HCT116 (cell line): Measurements from ENCODE around the gene SAP30L. TPM values are rescaled to one million over a fixed set of nuclear protein-coding genes. Genes with fewer than 3 reads are reported as not detected.

Source experiments
- ATAC-seq: fragments of 200-7000 bp; cut with Tn5 transposase; 2 replicates; pipeline ENCODE4 v1.9.1; 2020; ENCODE audit warnings: mild to moderate bottlenecking, moderate library complexity
- BruUV-seq: library from RNA; stranded (reverse); fragments of 400-500 nt; replicated peaks from 2 replicates; lab custom pipeline; 2021; lab: Mats Ljungman, UMichigan
- CTCF ChIA-PET: fragments of 300-600 bp; sonication (Branson Sonifier 250); formaldehyde crosslinking; loops from one replicate; lab custom pipeline; 2021; ENCODE audit warnings: antibody characterized with exemption; lab: Charles Lee
- POLR2A ChIA-PET: fragments of 300-600, 350-600 bp; sonication (Branson Sonifier 250); formaldehyde crosslinking; loops from one replicate; lab custom pipeline; 2021; ENCODE audit warnings: antibody characterized with exemption; lab: Charles Lee
- RAD21 ChIA-PET, 2 experiments: fragments of 300-600 bp; sonication (Branson Sonifier 250); formaldehyde crosslinking; loops; one replicate each; lab custom pipeline; 2023; ENCODE audit warnings: low total read pairs in 2 of 2; ENCODE audit not compliant: uncharacterized antibody in 2 of 2, unreplicated experiment in 2 of 2, low non-redundant PET in 1 of 2; lab: Charles Lee
- DNase-seq: peaks from one replicate; pipeline ENCODE4 v3.0.0-alpha.2; 2010; ENCODE audit warnings: low read depth, low spot score
- H2AFZ ChIP-seq: fragments of 200-600 bp; shearing (Covaris generic), sonication (generic); 2 replicates; pipeline ENCODE4 v1.6.1; 2017; ENCODE audit warnings: low read depth, mixed run types, mixed read lengths, antibody characterized with exemption, low read length; ENCODE audit not compliant: poor library complexity, severe bottlenecking
- H3K27ac ChIP-seq: 2 replicates; pipeline ENCODE4 v1.5.1; 2012; ENCODE audit warnings: low read depth, low read length
- H3K27me3 ChIP-seq: fragments of 200-600 bp; sonication (generic); 2 replicates; pipeline ENCODE4 v1.6.1; 2016; ENCODE audit warnings: mixed run types, low read length, mixed read lengths; ENCODE audit not compliant: insufficient read depth
- H3K36me3 ChIP-seq, 2 experiments: fragments of 200-500 bp in 1 of 2; fragments of 200-600 bp in 1 of 2; sonication (Bioruptor generic) in 1 of 2; sonication (generic) in 1 of 2; 2 replicates each; pipeline versions ENCODE4 v1.5.1 to v1.6.1; 2014 to 2016; ENCODE audit warnings: low read length in 2 of 2, inconsistent platforms in 1 of 2, mixed read lengths in 1 of 2, mixed run types in 1 of 2; ENCODE audit not compliant: insufficient read depth in 2 of 2, control insufficient read depth in 1 of 2
- H3K4me1 ChIP-seq, 2 experiments: fragments of 200-600 bp in 1 of 2; sonication (generic) in 1 of 2; 2 replicates each; pipeline versions ENCODE4 v1.5.1 to v1.6.1; 2012 to 2017; ENCODE audit warnings: low read length in 2 of 2, inconsistent platforms in 1 of 2, mild to moderate bottlenecking in 1 of 2, mixed read lengths in 1 of 2, mixed run types in 1 of 2, moderate library complexity in 1 of 2; ENCODE audit not compliant: insufficient read depth in 2 of 2, control insufficient read depth in 1 of 2
- H3K4me2 ChIP-seq: fragments of 200-600 bp; sonication (generic); 2 replicates; pipeline ENCODE4 v1.6.1; 2017; ENCODE audit warnings: mixed run types, low read length, mixed read lengths
- H3K4me3 ChIP-seq, 2 experiments: fragments of 200-600 bp in 1 of 2; sonication (generic) in 1 of 2; replicated peaks in 1 of 2; 2 replicates each; pipeline ENCODE4 v1.5.1; 2011 to 2016; ENCODE audit warnings: low read length in 2 of 2, control low read depth in 1 of 2, low read depth in 1 of 2, mild to moderate bottlenecking in 1 of 2, mixed read lengths in 1 of 2, mixed run types in 1 of 2
- H3K79me2 ChIP-seq: fragments of 200-600 bp; sonication (generic); 2 replicates; pipeline ENCODE4 v1.6.1; 2017; ENCODE audit warnings: mild to moderate bottlenecking, mixed run types, low read length, moderate library complexity, mixed read lengths; ENCODE audit not compliant: insufficient read depth
- H3K9ac ChIP-seq: fragments of 200-600 bp; sonication (generic); 2 replicates; pipeline ENCODE4 v1.6.1; 2016; ENCODE audit warnings: low read length, mixed read lengths
- H3K9me2 ChIP-seq: fragments of 200-600 bp; sonication (generic), shearing (Covaris generic); 2 replicates; pipeline ENCODE4 v1.6.1; 2017; ENCODE audit warnings: mixed run types, mild to moderate bottlenecking, moderate library complexity; ENCODE audit not compliant: insufficient read depth
- H3K9me3 ChIP-seq, 2 experiments: fragments of 200-500 bp in 1 of 2; fragments of 200-600 bp in 1 of 2; sonication (Bioruptor generic) in 1 of 2; sonication (generic) in 1 of 2; 2 replicates each; pipeline ENCODE4 v1.6.1; 2014 to 2017; ENCODE audit warnings: low read length in 2 of 2, mixed read lengths in 2 of 2, inconsistent platforms in 1 of 2, low read depth in 1 of 2, mild to moderate bottlenecking in 1 of 2, mixed run types in 1 of 2, moderate library complexity in 1 of 2; ENCODE audit not compliant: control insufficient read depth in 1 of 2, insufficient read depth in 1 of 2
- H4K20me1 ChIP-seq: fragments of 200-600 bp; sonication (generic), shearing (Covaris generic); 2 replicates; pipeline ENCODE4 v1.6.1; 2017; ENCODE audit warnings: mixed run types, mild to moderate bottlenecking, moderate library complexity; ENCODE audit not compliant: insufficient read depth
- CBX3 ChIP-seq: IDR thresholded peaks from 2 replicates; pipeline ENCODE4 v1.6.1; 2012; ENCODE audit warnings: low read depth
- CEBPB ChIP-seq: IDR thresholded peaks from 2 replicates; pipeline ENCODE4 v1.6.1; 2012; ENCODE audit warnings: low read depth
- EGR1 ChIP-seq: IDR thresholded peaks from 2 replicates; pipeline ENCODE4 v1.6.1; 2012; ENCODE audit warnings: low read depth
- EZH2phosphoT487 ChIP-seq: fragments of 200-600 bp; IDR thresholded peaks from 2 replicates; pipeline ENCODE4 v1.6.1; 2018; ENCODE audit warnings: antibody characterized with exemption, borderline replicate concordance
- FOSL1 ChIP-seq: IDR thresholded peaks from 2 replicates; pipeline ENCODE4 v1.6.1; 2012; ENCODE audit warnings: low read depth
- JUND ChIP-seq: IDR thresholded peaks from 2 replicates; pipeline ENCODE4 v1.6.1; 2012
- POLR2AphosphoS5 ChIP-seq: IDR thresholded peaks from 2 replicates; pipeline ENCODE4 v1.6.1; 2011; ENCODE audit warnings: mild to moderate bottlenecking, low read depth, low read length, moderate library complexity
- RAD21 ChIP-seq: IDR thresholded peaks from 2 replicates; pipeline ENCODE4 v1.6.1; 2012; ENCODE audit warnings: low read depth, mild to moderate bottlenecking
- SRF ChIP-seq: IDR thresholded peaks from 2 replicates; pipeline ENCODE4 v1.6.1; 2012; ENCODE audit warnings: low read depth
- TCF7L2 ChIP-seq: IDR thresholded peaks from 2 replicates; pipeline ENCODE4 v1.7.0; 2011; ENCODE audit warnings: borderline replicate concordance, inconsistent platforms; ENCODE audit not compliant: insufficient read depth, insufficient read length; ENCODE audit errors: extremely low read depth
- YY1 ChIP-seq: IDR thresholded peaks from 2 replicates; pipeline ENCODE4 v1.6.1; 2011; ENCODE audit warnings: low read length, low read depth, moderate library complexity, mild to moderate bottlenecking; ENCODE audit not compliant: insufficient replicate concordance; ENCODE audit errors: extremely low read depth
- ZFX ChIP-seq: fragments of 450-650 bp; IDR thresholded peaks from 2 replicates; pipeline ENCODE4 v1.6.1; 2017
- ZNF274 ChIP-seq: fragments of 200-500 bp; sonication (Bioruptor generic); IDR thresholded peaks from 2 replicates; pipeline ENCODE4 v1.6.1; 2014; ENCODE audit warnings: mild to moderate bottlenecking, low read depth, low read length, inconsistent platforms
- intact Hi-C: fragments of 100-400 bp; cut with micrococcal nuclease; formaldehyde crosslinking; loops from 2 replicates; pipeline ENCODE4 v1.10.0; 2022
- total RNA-seq: library from RNA; stranded (reverse); gene quantifications from one replicate; pipeline ENCODE4 v1.2.1, GENCODE V29; 2021; ENCODE audit not compliant: unreplicated experiment
- TF ChIP-seq, protein P1 (sequence below): IDR thresholded peaks from 2 replicates; pipeline ENCODE4 v1.6.1; 2012
- TF ChIP-seq, protein P2 (sequence below): IDR thresholded peaks from 2 replicates; pipeline ENCODE4 v1.6.1; 2011; ENCODE audit warnings: mild to moderate bottlenecking, low read length, moderate library complexity; ENCODE audit not compliant: insufficient replicate concordance; ENCODE audit errors: extremely low read depth

The SAP30L gene
- total RNA-seq, 1 experiment from 2014 or later: 25.5 TPM

DNA sequence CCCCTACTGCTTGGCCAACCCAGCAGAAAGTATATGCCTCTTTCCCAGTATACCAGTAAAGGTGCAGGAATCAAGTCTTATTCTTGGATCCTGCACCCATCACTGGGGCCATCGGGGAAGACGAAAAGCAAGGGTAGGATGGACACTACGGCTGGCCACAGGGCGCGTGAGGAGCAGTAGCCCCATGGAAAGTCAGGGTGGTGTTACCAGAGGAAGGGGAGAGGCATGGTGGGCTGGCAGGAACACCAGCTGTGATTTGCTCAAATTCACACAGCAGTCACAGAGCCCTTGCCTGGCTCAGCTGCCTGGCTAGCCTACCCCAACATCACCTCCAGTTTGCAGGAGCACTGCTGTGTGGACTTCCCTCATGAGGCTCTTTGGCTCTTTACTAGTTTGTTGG, 34.5 kb upstream of the SAP30L start:
- DNase-seq (no peak), ATAC-seq (no peak)
- H3K36me3 ChIP-seq: no peaks in the 10 kb centered on the region
- no peaks in the 10 kb centered on the region for H3K9me2 ChIP-seq
- RAD21 ChIA-PET: no interaction called here
- H3K4me1 ChIP-seq: peaks cover 0 to 7% of the 10 kb centered on the region in 2 experiments; a peak in 2 of 4 replicates
- no TSS peak for BruUV-seq
- H3K27me3 ChIP-seq: no peaks in the 10 kb centered on the region
- no peak overlapping the region for H3K9ac ChIP-seq
- no peak overlapping the region for H3K4me3 ChIP-seq
- H4K20me1 ChIP-seq: no peaks in the 10 kb centered on the region
- TF ChIP-seq POLR2AphosphoS5 (no peak), EZH2phosphoT487 (no peak), SRF (no peak), EGR1 (no peak), RAD21 (no peak), CBX3 (no peak), FOSL1 (no peak), TCF7L2 (no peak), ZNF274 (no peak), CEBPB (no peak), JUND (no peak), YY1 (no peak), ZFX (no peak)
- TF ChIP-seq, protein P1, sequence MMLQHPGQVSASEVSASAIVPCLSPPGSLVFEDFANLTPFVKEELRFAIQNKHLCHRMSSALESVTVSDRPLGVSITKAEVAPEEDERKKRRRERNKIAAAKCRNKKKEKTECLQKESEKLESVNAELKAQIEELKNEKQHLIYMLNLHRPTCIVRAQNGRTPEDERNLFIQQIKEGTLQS: no peak
- TF ChIP-seq, protein P2, sequence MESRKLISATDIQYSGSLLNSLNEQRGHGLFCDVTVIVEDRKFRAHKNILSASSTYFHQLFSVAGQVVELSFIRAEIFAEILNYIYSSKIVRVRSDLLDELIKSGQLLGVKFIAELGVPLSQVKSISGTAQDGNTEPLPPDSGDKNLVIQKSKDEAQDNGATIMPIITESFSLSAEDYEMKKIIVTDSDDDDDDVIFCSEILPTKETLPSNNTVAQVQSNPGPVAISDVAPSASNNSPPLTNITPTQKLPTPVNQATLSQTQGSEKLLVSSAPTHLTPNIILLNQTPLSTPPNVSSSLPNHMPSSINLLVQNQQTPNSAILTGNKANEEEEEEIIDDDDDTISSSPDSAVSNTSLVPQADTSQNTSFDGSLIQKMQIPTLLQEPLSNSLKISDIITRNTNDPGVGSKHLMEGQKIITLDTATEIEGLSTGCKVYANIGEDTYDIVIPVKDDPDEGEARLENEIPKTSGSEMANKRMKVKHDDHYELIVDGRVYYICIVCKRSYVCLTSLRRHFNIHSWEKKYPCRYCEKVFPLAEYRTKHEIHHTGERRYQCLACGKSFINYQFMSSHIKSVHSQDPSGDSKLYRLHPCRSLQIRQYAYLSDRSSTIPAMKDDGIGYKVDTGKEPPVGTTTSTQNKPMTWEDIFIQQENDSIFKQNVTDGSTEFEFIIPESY: no peak
- intact Hi-C loops: no loop called here
- POLR2A ChIA-PET: no interaction called here
- H3K4me2 ChIP-seq: no peak overlapping the region
- H2AFZ ChIP-seq: no peak overlapping the region
- no peaks in the 10 kb centered on the region for H3K9me3 ChIP-seq
- CTCF ChIA-PET: no interaction called here
- H3K79me2 ChIP-seq: no peaks in the 10 kb centered on the region
- H3K27ac ChIP-seq: no peak overlapping the region
